Activated CD8-positive, alpha-beta memory T cell treated with anti-CD3 and anti-CD28 coated beads for 1 hour (primary cell): ENCODE data around the gene DHRS1.
A peak's percentile ranks its signal among the peaks of the same experiment; 100 is the strongest.
"Not testable (repeated sequence)": the region's sequence is repeated elsewhere in the genome, so short reads cannot be mapped to it uniquely, and the experiment has no call there.

Experiments used
- DNase-seq, 2 donors: peaks; one replicate each; pipeline ENCODE4 v3.0.0-alpha.2; 2020; ENCODE audit warnings: low read depth in 1 of 2; ENCODE audit errors: extremely low read depth in 1 of 2

DHRS1 gene

GRCh38 chr14:24252289-24253124, 47.1 kb downstream of the DHRS1 start:
- DNase-seq, result no peak

- no peak for DNase-seq
Observed at GRCh38 chr14:24251880-24252288, 47.7 kb downstream of the DHRS1 start.

- DNase-seq, result no peak
Observed at GRCh38 chr14:24250354-24250753, 49.2 kb downstream of the DHRS1 start.

- no peak for DNase-seq
Observed at GRCh38 chr14:24249230-24250021, 50.2 kb downstream of the DHRS1 start.

GRCh38 chr14:24247422-24247821, 52.2 kb downstream of the DHRS1 start:
- no peak for DNase-seq

GRCh38 chr14:24246765-24247212, 52.8 kb downstream of the DHRS1 start:
- DNase-seq, result no peak

- not testable (repeated sequence) for DNase-seq
Observed at GRCh38 chr14:24245350-24245749, 54.2 kb downstream of the DHRS1 start.

GRCh38 chr14:24243336-24243836, 56.2 kb downstream of the DHRS1 start:
- DNase-seq, result no peak

GRCh38 chr14:24241829-24242443, 57.6 kb downstream of the DHRS1 start:
- peak; percentile 80 to 87 for DNase-seq
